OCI-LY1 (cell line): ENCODE measurements around the gene FAM240A.
"Not testable (repeated sequence)": the region's sequence is repeated elsewhere in the genome, so short reads cannot be mapped to it uniquely, and the experiment has no call there.

Experiments used
- H2AFZ ChIP-seq: fragments of 200-600 bp; sonication (generic), shearing (Covaris generic); 2 replicates; pipeline ENCODE4 v1.6.0; 2014; ENCODE audit warnings: antibody characterized with exemption, mild to moderate bottlenecking, low read length
- H3F3A ChIP-seq: fragments of 200-600 bp; sonication (generic), shearing (Covaris generic); 2 replicates; pipeline ENCODE4 v1.6.0; 2014; ENCODE audit warnings: mild to moderate bottlenecking, antibody characterized with exemption, low read length, moderate library complexity; ENCODE audit not compliant: insufficient read depth
- H3K27ac ChIP-seq: fragments of 200-600 bp; sonication (generic); 2 replicates; pipeline ENCODE4 v1.5.1; 2014; ENCODE audit warnings: low read length, mixed run types, mild to moderate bottlenecking, low read depth; ENCODE audit not compliant: poor library complexity, severe bottlenecking
- H3K27me3 ChIP-seq: fragments of 200-600 bp; sonication (generic); 2 replicates; pipeline ENCODE4 v1.6.0; 2014; ENCODE audit warnings: antibody characterized with exemption, mild to moderate bottlenecking, low read length, moderate library complexity; ENCODE audit not compliant: insufficient read depth
- H3K36me3 ChIP-seq: fragments of 200-600 bp; sonication (generic); 2 replicates; pipeline ENCODE4 v1.6.1; 2014; ENCODE audit warnings: mild to moderate bottlenecking, antibody characterized with exemption, low read length, moderate library complexity, mixed read lengths; ENCODE audit not compliant: insufficient read depth
- H3K4me1 ChIP-seq: fragments of 200-600 bp; sonication (generic); 2 replicates; pipeline ENCODE4 v1.5.1; 2014; ENCODE audit warnings: mild to moderate bottlenecking, low read length, moderate library complexity; ENCODE audit not compliant: insufficient read depth, severe bottlenecking
- H3K4me2 ChIP-seq: fragments of 200-600 bp; sonication (generic), shearing (Covaris generic); 2 replicates; pipeline ENCODE4 v1.6.1; 2014; ENCODE audit warnings: low read length
- H3K4me3 ChIP-seq: fragments of 200-600 bp; sonication (generic); 2 replicates; pipeline ENCODE4 v1.5.1; 2014; ENCODE audit warnings: low read length, low read depth, mild to moderate bottlenecking, mixed read lengths; ENCODE audit not compliant: poor library complexity, severe bottlenecking
- H3K79me2 ChIP-seq: fragments of 200-600 bp; shearing (Covaris generic); 2 replicates; pipeline ENCODE4 v1.6.1; 2016; ENCODE audit warnings: mixed run types, low read length, mixed read lengths; ENCODE audit not compliant: insufficient read depth
- H3K9ac ChIP-seq: fragments of 200-600 bp; sonication (generic), shearing (Covaris generic); 2 replicates; pipeline ENCODE4 v1.6.1; 2014; ENCODE audit warnings: mild to moderate bottlenecking, low read length, mixed read lengths
- H3K9me2 ChIP-seq: fragments of 200-600 bp; sonication (generic), shearing (Covaris generic); 2 replicates; pipeline ENCODE4 v1.6.1; 2014; ENCODE audit warnings: low read depth, mild to moderate bottlenecking, low read length, mixed read lengths
- H3K9me3 ChIP-seq: fragments of 200-600 bp; shearing (Covaris generic); 2 replicates; pipeline ENCODE4 v1.6.1; 2014; ENCODE audit warnings: low read length, mixed read lengths
- H4K20me1 ChIP-seq: fragments of 200-600 bp; sonication (generic), shearing (Covaris generic); 2 replicates; pipeline ENCODE4 v1.6.0; 2016; ENCODE audit warnings: mild to moderate bottlenecking, low read length; ENCODE audit not compliant: insufficient read depth
- EZH2 ChIP-seq: fragments of 200-600 bp; sonication (generic), shearing (Covaris generic); IDR thresholded peaks from 2 replicates; pipeline ENCODE4 v1.8.0; 2017; ENCODE audit warnings: borderline replicate concordance, mixed run types, mild to moderate bottlenecking, antibody characterized with exemption, low read length, moderate library complexity, mixed read lengths
- TF ChIP-seq, protein P1 (sequence below): fragments of 200-600 bp; sonication (generic), shearing (Covaris generic); IDR thresholded peaks from 2 replicates; pipeline ENCODE4 v1.5.1; 2017; ENCODE audit warnings: mild to moderate bottlenecking, antibody characterized with exemption, low read length, moderate library complexity, mixed read lengths

FAM240A gene

DNA sequence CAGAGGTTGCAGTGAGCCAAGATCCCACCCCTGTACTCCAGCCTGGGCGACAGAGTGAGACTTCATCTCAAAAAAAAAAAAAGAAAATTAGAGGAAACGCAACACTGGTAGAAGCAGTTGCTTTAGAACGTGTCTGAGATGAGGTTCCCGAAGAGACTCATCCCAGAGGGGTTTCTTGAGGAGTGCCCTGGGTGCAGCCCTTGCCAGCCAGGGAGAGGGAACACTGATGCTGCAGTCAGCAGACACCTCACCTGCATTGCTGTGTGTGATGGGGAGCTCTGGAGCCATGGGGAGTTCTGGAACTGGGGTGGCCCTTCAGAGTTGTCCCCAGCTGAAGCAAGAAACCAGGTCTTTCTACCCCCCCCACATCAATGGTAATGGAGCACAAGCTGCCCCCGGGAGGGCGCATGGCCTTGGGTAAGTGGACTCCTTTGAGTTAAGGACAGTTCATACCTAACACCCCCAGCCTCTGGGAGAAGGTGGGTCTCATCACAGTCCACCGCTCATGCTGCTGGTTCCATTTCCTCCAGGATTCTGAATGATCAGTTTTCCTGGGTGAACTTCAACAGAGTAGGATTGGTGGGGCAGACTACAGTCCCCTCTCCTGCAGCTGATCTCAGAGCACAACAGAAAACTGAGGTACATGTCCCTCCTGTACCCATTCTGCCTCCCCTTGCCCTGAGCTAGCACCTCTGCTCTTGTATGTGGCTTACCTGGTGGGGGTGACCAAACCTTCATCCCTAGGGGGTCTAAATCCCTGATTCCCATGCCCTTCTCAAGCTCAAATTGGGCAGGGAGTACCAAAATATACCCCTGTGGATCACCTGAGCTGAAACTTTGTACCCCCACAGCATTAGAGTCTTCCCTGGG is 27.5 kb upstream of the FAM240A start:
- Histone ChIP-seq H3F3A (no peaks in the 10 kb centered on the region), H3K4me2 (no peak overlapping the region), H3K27me3 (no peaks in the 10 kb centered on the region), H3K4me3 (no peak overlapping the region), H3K9ac (no peak overlapping the region), H3K27ac (no peak overlapping the region), H3K79me2 (no peaks in the 10 kb centered on the region), H4K20me1 (no peaks in the 10 kb centered on the region), H3K36me3 (no peaks in the 10 kb centered on the region), H2AFZ (no peak overlapping the region), H3K9me2 (no peaks in the 10 kb centered on the region), H3K9me3 (no peaks in the 10 kb centered on the region), H3K4me1 (no peaks in the 10 kb centered on the region)
- TF ChIP-seq EZH2 = no peak
- TF ChIP-seq, protein P1, sequence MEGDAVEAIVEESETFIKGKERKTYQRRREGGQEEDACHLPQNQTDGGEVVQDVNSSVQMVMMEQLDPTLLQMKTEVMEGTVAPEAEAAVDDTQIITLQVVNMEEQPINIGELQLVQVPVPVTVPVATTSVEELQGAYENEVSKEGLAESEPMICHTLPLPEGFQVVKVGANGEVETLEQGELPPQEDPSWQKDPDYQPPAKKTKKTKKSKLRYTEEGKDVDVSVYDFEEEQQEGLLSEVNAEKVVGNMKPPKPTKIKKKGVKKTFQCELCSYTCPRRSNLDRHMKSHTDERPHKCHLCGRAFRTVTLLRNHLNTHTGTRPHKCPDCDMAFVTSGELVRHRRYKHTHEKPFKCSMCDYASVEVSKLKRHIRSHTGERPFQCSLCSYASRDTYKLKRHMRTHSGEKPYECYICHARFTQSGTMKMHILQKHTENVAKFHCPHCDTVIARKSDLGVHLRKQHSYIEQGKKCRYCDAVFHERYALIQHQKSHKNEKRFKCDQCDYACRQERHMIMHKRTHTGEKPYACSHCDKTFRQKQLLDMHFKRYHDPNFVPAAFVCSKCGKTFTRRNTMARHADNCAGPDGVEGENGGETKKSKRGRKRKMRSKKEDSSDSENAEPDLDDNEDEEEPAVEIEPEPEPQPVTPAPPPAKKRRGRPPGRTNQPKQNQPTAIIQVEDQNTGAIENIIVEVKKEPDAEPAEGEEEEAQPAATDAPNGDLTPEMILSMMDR = no peak

DNA sequence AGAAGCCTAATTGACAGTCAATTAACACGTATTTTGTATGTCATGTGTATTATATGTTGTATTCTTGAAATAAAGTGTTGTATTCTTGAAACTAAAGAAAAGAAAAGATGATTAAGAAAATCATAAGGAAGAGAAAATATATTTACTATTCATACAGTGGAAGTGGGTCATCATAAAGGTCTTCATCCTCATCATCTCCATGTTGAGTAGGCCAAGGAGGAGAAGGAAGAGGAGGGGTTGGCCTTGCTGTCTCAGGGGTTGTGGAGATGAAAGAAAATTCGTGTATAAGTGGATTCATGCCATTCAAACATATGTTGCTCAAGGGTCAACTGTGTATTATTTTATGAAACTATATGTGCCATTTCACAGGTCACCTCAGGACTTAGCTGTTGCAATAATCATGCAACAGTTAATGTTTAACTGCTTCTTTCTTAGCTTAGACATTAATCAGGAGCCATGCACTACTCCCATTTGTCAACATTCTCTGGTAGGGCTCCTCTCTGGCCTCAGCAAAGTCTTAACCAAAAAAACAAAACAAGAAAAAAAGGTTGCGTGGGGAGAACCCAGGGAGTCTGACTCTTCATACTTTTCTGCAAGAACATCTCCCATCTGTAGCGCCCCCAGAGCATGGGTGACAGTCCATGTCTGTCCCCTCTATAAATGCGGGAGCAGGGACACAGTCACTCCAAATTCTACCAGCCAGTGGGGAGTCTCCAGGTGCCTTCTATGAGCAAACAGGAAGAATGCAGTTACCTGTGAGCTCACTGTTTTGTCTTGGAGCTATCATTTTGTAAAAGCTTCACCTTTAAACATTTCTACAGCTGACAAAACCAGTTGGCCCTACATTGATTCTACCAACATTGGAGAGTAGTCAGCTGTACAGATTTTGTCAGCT is 26.3 kb upstream of the FAM240A start:
- Histone ChIP-seq H3K4me2 (no peak overlapping the region), H4K20me1 (no peaks in the 10 kb centered on the region), H3K9me3 (no peaks in the 10 kb centered on the region), H2AFZ (no peak overlapping the region), H3K9me2 (no peaks in the 10 kb centered on the region), H3K79me2 (no peaks in the 10 kb centered on the region), H3K4me3 (no peak overlapping the region), H3K9ac (no peak overlapping the region), H3K4me1 (no peaks in the 10 kb centered on the region), H3K27me3 (no peaks in the 10 kb centered on the region), H3K27ac (no peak overlapping the region), H3K36me3 (no peaks in the 10 kb centered on the region), H3F3A (no peaks in the 10 kb centered on the region)
- TF ChIP-seq, protein P1 = no peak
- TF ChIP-seq EZH2 = no peak

DNA sequence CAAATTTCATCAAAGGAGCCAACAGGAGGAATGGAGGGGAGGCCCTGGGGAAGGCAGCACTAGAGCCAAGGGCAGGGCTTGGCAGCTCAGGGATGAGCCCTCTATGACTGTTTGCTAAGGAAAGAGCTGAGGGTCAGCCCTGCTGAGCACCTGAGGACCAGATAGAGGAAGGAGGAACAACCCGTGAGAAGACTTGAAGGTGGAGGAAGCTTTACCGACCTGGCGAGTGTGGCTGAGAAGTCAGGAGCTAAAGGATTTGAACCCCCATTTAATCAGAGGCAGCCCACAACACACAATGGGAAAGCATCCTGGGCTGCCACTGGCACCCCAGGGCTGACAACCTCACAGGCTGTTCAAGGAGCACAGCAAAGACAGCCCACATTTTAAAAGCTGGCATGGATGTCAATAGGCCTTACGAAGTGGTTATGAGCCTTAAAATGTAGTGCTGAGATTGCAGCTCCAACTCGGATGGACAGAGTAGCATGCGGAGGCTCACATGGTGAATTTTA is 25.5 kb upstream of the FAM240A start:
- H4K20me1 ChIP-seq = no peaks in the 10 kb centered on the region
- H3K27ac ChIP-seq = no peak overlapping the region
- H3K36me3 ChIP-seq = no peaks in the 10 kb centered on the region
- H3K79me2 ChIP-seq = no peaks in the 10 kb centered on the region
- no peaks in the 10 kb centered on the region for H3K27me3 ChIP-seq
- no peak overlapping the region for H3K4me3 ChIP-seq
- no peak overlapping the region for H3K4me2 ChIP-seq
- H3K9me3 ChIP-seq = no peaks in the 10 kb centered on the region
- no peak overlapping the region for H2AFZ ChIP-seq
- no peaks in the 10 kb centered on the region for H3K4me1 ChIP-seq
- H3K9ac ChIP-seq = no peak overlapping the region
- TF ChIP-seq, protein P1 = no peak
- no peak for TF ChIP-seq EZH2
- H3K9me2 ChIP-seq = no peaks in the 10 kb centered on the region
- H3F3A ChIP-seq = no peaks in the 10 kb centered on the region

DNA sequence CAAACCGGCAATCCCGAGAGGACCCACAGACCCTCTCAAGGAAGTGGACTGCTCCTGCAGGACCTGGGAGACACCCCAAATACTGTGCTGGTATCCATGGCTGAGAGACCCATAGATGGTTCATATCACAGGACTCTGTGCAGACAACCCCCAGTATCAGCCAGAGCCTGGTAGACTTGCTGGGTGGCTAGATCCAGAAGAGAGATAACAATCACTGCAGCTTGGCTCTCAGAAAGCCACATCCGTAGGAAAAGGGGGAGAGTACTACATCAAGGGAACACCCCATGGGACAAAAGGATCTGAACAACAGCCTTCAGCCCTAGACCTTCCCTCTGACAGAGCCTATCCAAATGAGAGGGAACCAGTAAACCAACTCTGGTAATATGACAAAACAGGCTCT is 25.1 kb upstream of the FAM240A start:
- H2AFZ ChIP-seq, H3K4me2 ChIP-seq, H4K20me1 ChIP-seq, H3F3A ChIP-seq, H3K36me3 ChIP-seq, H3K4me3 ChIP-seq, H3K9ac ChIP-seq, H3K27ac ChIP-seq, H3K27me3 ChIP-seq, H3K9me2 ChIP-seq, H3K4me1 ChIP-seq, H3K9me3 ChIP-seq, H3K79me2 ChIP-seq: not testable (repeated sequence)
